Transverse colon (tissue), 4 donors: ENCODE data around the gene TMEM89. TPM values are rescaled to one million over a fixed set of nuclear protein-coding genes. Genes with fewer than 3 reads are reported as not detected.

Experiments
- DNase-seq: peaks from one replicate; pipeline ENCODE4 v3.0.0-alpha.2; 2019
- H3K27ac ChIP-seq, 4 donors: fragments of 200-600 bp; sonication (generic); 2 replicates each; pipeline ENCODE4 v1.5.1; 2016 to 2018; ENCODE audit warnings: inconsistent platforms in 4 of 4
- H3K27me3 ChIP-seq: fragments of 200-600 bp; sonication (generic); 2 replicates; pipeline ENCODE4 v1.5.1; 2017; ENCODE audit warnings: inconsistent platforms
- H3K36me3 ChIP-seq, 4 donors: fragments of 200-600 bp; sonication (generic); 2 replicates each; pipeline ENCODE4 v1.5.1; 2017 to 2019; ENCODE audit warnings: inconsistent platforms in 4 of 4
- H3K4me1 ChIP-seq, 4 donors: fragments of 200-600 bp; sonication (generic); 2 replicates each; pipeline ENCODE4 v1.5.1; 2017 to 2020; ENCODE audit warnings: inconsistent platforms in 4 of 4
- H3K4me3 ChIP-seq, 4 donors: fragments of 200-600 bp; sonication (generic); 1 replicate in 1 of 4; 2 replicates in 3 of 4; pipeline versions ENCODE4 v1.5.1 to v1.6.1; 2017 to 2019; ENCODE audit warnings: inconsistent platforms in 4 of 4
- H3K9me3 ChIP-seq, 2 donors: fragments of 200-600 bp; sonication (generic); 2 replicates each; pipeline ENCODE4 v1.5.1; 2017 to 2019; ENCODE audit warnings: inconsistent platforms in 2 of 2
- CTCF ChIP-seq, 5 experiments: fragments of 200-600 bp in 3 of 5; fragments of 450-650 bp in 2 of 5; sonication (generic) in 3 of 5; IDR thresholded peaks; 1 replicate in 2 of 5; 2 replicates in 3 of 5; pipeline ENCODE4 v1.5.1; 2016 to 2017; ENCODE audit warnings: antibody characterized with exemption in 5 of 5, inconsistent platforms in 3 of 5, mild to moderate bottlenecking in 2 of 5, moderate library complexity in 1 of 5
- EP300 ChIP-seq: sonication (generic); formaldehyde crosslinking; IDR thresholded peaks from one replicate; pipeline ENCODE4 v1.6.1; 2017; ENCODE audit warnings: antibody characterized with exemption, low read depth
- POLR2A ChIP-seq: fragments of 450-650 bp; IDR thresholded peaks from one replicate; pipeline ENCODE4 v1.6.1; 2016; ENCODE audit warnings: antibody characterized with exemption, mild to moderate bottlenecking, moderate library complexity
- POLR2AphosphoS5 ChIP-seq, 3 donors: sonication (generic); formaldehyde crosslinking; IDR thresholded peaks; one replicate each; pipeline ENCODE4 v1.6.1; 2016; ENCODE audit warnings: antibody characterized with exemption in 3 of 3
- WGBS, 2 donors: methylation state at CpG; one replicate each; pipeline ENCODE4 v1.1.5; 2018; ENCODE audit warnings: low coverage in 1 of 2; 5-methylcytosine and 5-hydroxymethylcytosine counted together
- in situ Hi-C, 4 donors: fragments of 200-750 bp; cut with MboI; loops; one replicate each; pipeline versions ENCODE4 v1.15.0 to v1.15.1; 2017; ENCODE audit warnings: low sequenced_read_pairs in 3 of 4, low pct_ligation_motif_present in 1 of 4, low pct_unique_long_range_greater_than_20kb in 1 of 4
- intact Hi-C: fragments of 100-400 bp; cut with DNase I; formaldehyde crosslinking; loops from one replicate; pipeline ENCODE4 v1.15.1; 2023; ENCODE audit warnings: low total_unique reads
- total RNA-seq, 4 donors: library from RNA; depleted of rRNA; stranded (reverse); fragments of >200 nt; gene quantifications; one replicate each; pipeline ENCODE4 v1.1.0, GENCODE V29; 2016

Gene TMEM89
- total RNA-seq = 10 to 100 TPM in 1 of 4 donors, not detected in 3; 13.1 TPM

GRCh38 chr3:48621461-48621869 lies at the start of gene TMEM89:
TSS of gene TMEM89 (minus strand) at chr3:48621769. CDS start at chr3:48621756, 13 bp downstream.
- Histone ChIP-seq H3K4me1 (peaks cover 8 to 30% (median 19%) of the 10 kb centered on the region in 4 donors), H3K36me3 (peaks cover 0 to 4% (median 2%) of the 10 kb centered on the region in 4 donors), H3K4me3 (no peak within 1 kb of the TSS), H3K9me3 (peaks cover 6 to 10% of the 10 kb centered on the region in 2 donors), H3K27ac (peak within 1 kb of the TSS in 1 of 4 donors; percentile 78), H3K27me3 (no peaks in the 10 kb centered on the region)
- intact Hi-C loops = no loop called here
- in situ Hi-C loops = no loop called here
- TF ChIP-seq EP300 = no peak
- no peak for TF ChIP-seq POLR2A
- TF ChIP-seq POLR2AphosphoS5 (IDR thresholded peaks at IDR 0.05) = no peak
- no peak for TF ChIP-seq CTCF (IDR thresholded peaks at IDR 0.05)
- 91% methylated on average over 19 of the region's 19 CpGs; no CpG with 5 or more reads in 1 of the 2 donors for WGBS, 2 donors
- no peak for DNase-seq

GRCh38 chr3:48664929-48665328 lies 43.4 kb upstream of the TMEM89 start:
- Histone ChIP-seq H3K4me3 (no peak overlapping the region), H3K36me3 (no peaks in the 10 kb centered on the region), H3K4me1 (peaks cover 6 to 26% (median 18%) of the 10 kb centered on the region in 4 donors), H3K9me3 (no peaks in the 10 kb centered on the region), H3K27ac (peak overlapping the region in 1 of 4 donors; percentile 75), H3K27me3 (peaks cover 28% of the 10 kb centered on the region)
- 90% methylated on average over 2 to 4 of the region's 4 CpGs for WGBS, 2 donors
- DNase-seq = no peak
- in situ Hi-C loops (no loop called here), intact Hi-C loops (no loop called here)
- TF ChIP-seq CTCF (IDR thresholded peaks at IDR 0.05) (no peak), EP300 (no peak), POLR2AphosphoS5 (IDR thresholded peaks at IDR 0.05) (no peak), POLR2A (no peak)

- TF ChIP-seq CTCF (IDR thresholded peaks at IDR 0.05) = peak in 1 of 5 experiments; percentile 9
- TF ChIP-seq POLR2AphosphoS5 (IDR thresholded peaks at IDR 0.05) = no peak
- Histone ChIP-seq H3K9me3 (no peaks in the 10 kb centered on the region), H3K27me3 (peaks cover 28% of the 10 kb centered on the region), H3K4me3 (peak overlapping the region in 1 of 4 donors; percentile 42), H3K36me3 (no peaks in the 10 kb centered on the region), H3K27ac (peak overlapping the region; percentile 20 to 82 (median 77)), H3K4me1 (peaks cover 6 to 26% (median 18%) of the 10 kb centered on the region in 4 donors)
- WGBS, 2 donors = 63 to 78% methylated on average over 6 to 11 of the region's 11 CpGs
- intact Hi-C loops = no loop called here
- no peak for DNase-seq
- in situ Hi-C loops = no loop called here
Observed at GRCh38 chr3:48664313-48664644, 42.7 kb upstream of the TMEM89 start.

GRCh38 chr3:48663489-48664312 lies 42.1 kb upstream of the TMEM89 start:
- intact Hi-C loops (no loop called here), in situ Hi-C loops (no loop called here)
- WGBS, 2 donors = 1% methylated on average over 52 of the region's 66 CpGs; no CpG with 5 or more reads in 1 of the 2 donors
- H3K9me3 ChIP-seq = no peaks in the 10 kb centered on the region
- peaks cover 6 to 26% (median 18%) of the 10 kb centered on the region in 4 donors for H3K4me1 ChIP-seq
- H3K27me3 ChIP-seq = peaks cover 28% of the 10 kb centered on the region
- DNase-seq = peak; percentile 97
- H3K4me3 ChIP-seq = peak overlapping the region; percentile 8 to 52 (median 37)
- peak; percentile 6 to 75 (median 59) for TF ChIP-seq POLR2AphosphoS5 (IDR thresholded peaks at IDR 0.05)
- peak; percentile 64 for TF ChIP-seq POLR2A
- TF ChIP-seq CTCF (IDR thresholded peaks at IDR 0.05) = peak; percentile 54 to 82 (median 70)
- no peak for TF ChIP-seq EP300
- no peaks in the 10 kb centered on the region for H3K36me3 ChIP-seq
- peak overlapping the region; percentile 69 to 82 (median 77) for H3K27ac ChIP-seq
